BE2C (cell line): ENCODE results near the gene S100A13.

Source experiments
- DNase-seq: peaks from one replicate; pipeline ENCODE4 v3.0.0-alpha.2; 2020
- H3K27me3 ChIP-seq: fragments of 250-450 bp; sonication (Bioruptor Pico); 2 replicates; pipeline ENCODE4 v1.5.1; 2020; ENCODE audit warnings: mild to moderate bottlenecking
- H3K36me3 ChIP-seq: fragments of 250-450 bp; sonication (Bioruptor Pico); 2 replicates; pipeline ENCODE4 v1.5.1; 2020; ENCODE audit warnings: mild to moderate bottlenecking
- H3K4me1 ChIP-seq: fragments of 250-450 bp; sonication (Bioruptor Pico); 2 replicates; pipeline ENCODE4 v1.5.1; 2020
- H3K4me3 ChIP-seq: 2 replicates; pipeline ENCODE4 v1.5.1; 2011; ENCODE audit warnings: low read depth, low read length
- H3K9me3 ChIP-seq: fragments of 250-450 bp; sonication (Bioruptor Pico); 2 replicates; pipeline ENCODE4 v1.5.1; 2020
- CTCF ChIP-seq: IDR thresholded peaks from 2 replicates; pipeline ENCODE4 v1.5.1; 2012; ENCODE audit warnings: mild to moderate bottlenecking, low read depth, low read length

The S100A13 gene

GRCh38 chr1:153636312-153636711, 9.0 kb upstream of the S100A13 start:
- Histone ChIP-seq H3K4me1 (no peaks in the 10 kb centered on the region), H3K36me3 (peaks cover 65% of the 10 kb centered on the region), H3K9me3 (no peaks in the 10 kb centered on the region), H3K27me3 (no peaks in the 10 kb centered on the region), H3K4me3 (no peak overlapping the region)
- DNase-seq: no peak
- TF ChIP-seq CTCF: no peak

- H3K4me3 ChIP-seq: no peak overlapping the region
Observed at GRCh38 chr1:153635872-153636271, 8.6 kb upstream of the S100A13 start.

GRCh38 chr1:153633754-153634665, 6.7 kb upstream of the S100A13 start, which contains the start of gene CHTOP:
Gene CHTOP, plus strand, starts transcription at chr1:153634066. Its CDS starts 2,523 bp downstream, at chr1:153636589.
- no peak for TF ChIP-seq CTCF
- no peaks in the 10 kb centered on the region for H3K9me3 ChIP-seq
- peak; percentile 97 for DNase-seq
- peaks cover 42% of the 10 kb centered on the region for H3K36me3 ChIP-seq
- no peaks in the 10 kb centered on the region; the same call in 1 of the 2 replicates for H3K4me1 ChIP-seq
- H3K4me3 ChIP-seq: peak within 1 kb of the TSS; percentile 94
- no peaks in the 10 kb centered on the region for H3K27me3 ChIP-seq

More at GRCh38 chr1:153635872-153636271, 8.6 kb upstream of the S100A13 start:
- no peaks in the 10 kb centered on the region for H3K4me1 ChIP-seq
- no peaks in the 10 kb centered on the region for H3K9me3 ChIP-seq
- no peak for TF ChIP-seq CTCF
- H3K36me3 ChIP-seq: peaks cover 60% of the 10 kb centered on the region
- DNase-seq: no peak
- H3K27me3 ChIP-seq: no peaks in the 10 kb centered on the region

- peak overlapping the region; percentile 94 for H3K4me3 ChIP-seq
- no peaks in the 10 kb centered on the region; the same call in 1 of the 2 replicates for H3K4me1 ChIP-seq
Observed at GRCh38 chr1:153633161-153633753, 6.0 kb upstream of the S100A13 start.

GRCh38 chr1:153631047-153632022, 4.0 kb upstream of the S100A13 start:
- no peak for TF ChIP-seq CTCF
- Histone ChIP-seq H3K36me3 (peaks cover 15% of the 10 kb centered on the region), H3K27me3 (no peaks in the 10 kb centered on the region), H3K4me3 (no peak overlapping the region), H3K4me1 (peaks cover 9% of the 10 kb centered on the region), H3K9me3 (no peaks in the 10 kb centered on the region)
- no peak for DNase-seq

More at GRCh38 chr1:153633161-153633753, 6.0 kb upstream of the S100A13 start:
- no peaks in the 10 kb centered on the region for H3K9me3 ChIP-seq
- no peak for TF ChIP-seq CTCF
- no peaks in the 10 kb centered on the region for H3K27me3 ChIP-seq
- DNase-seq: no peak
- H3K36me3 ChIP-seq: peaks cover 34% of the 10 kb centered on the region
